ENCODE results near the gene FAM20C.
A peak's percentile ranks its signal among the peaks of the same experiment; 100 is the strongest.

The FAM20C gene

DNA sequence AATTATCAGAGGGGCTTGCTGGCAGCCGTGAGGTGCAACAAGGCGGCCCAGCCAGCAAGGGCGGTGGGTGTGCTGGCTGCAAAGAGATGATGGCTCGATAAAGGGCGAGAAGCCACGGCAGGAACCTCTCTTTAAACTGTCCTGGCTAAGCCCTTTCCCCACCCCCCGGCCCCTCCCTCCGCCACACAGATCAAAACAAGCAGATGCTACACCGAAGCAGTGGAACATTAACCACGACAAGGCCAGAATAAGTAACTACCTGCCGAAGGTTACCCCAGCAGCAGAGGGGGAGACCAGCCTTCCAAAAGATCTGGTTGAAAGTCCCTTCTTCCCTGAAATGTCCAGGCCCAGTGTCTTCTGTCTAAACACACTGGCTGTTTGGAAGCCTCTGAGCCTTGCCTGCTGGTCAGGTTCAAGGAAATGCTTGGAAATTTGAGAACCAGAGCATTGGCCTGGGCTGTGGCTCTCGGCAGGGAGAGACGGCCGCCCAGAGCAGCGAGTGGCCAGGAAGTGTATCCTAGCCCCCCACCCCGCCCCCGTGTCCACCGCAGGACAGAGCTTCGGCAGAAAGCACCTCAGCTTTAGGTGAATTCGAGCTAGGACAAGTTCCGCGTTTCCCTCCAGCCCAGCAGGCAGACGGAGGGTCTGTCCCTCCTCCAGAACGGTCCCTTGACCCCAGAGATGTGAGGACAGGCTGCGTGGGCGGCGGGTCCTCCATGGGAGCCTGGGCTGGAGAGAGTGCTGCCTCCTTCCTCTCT is 2.1 kb downstream of the FAM20C start:
- DNase-seq: no peak
- no peaks in the 10 kb centered on the region for H3K27me3 ChIP-seq
- TF ChIP-seq, protein P1, sequence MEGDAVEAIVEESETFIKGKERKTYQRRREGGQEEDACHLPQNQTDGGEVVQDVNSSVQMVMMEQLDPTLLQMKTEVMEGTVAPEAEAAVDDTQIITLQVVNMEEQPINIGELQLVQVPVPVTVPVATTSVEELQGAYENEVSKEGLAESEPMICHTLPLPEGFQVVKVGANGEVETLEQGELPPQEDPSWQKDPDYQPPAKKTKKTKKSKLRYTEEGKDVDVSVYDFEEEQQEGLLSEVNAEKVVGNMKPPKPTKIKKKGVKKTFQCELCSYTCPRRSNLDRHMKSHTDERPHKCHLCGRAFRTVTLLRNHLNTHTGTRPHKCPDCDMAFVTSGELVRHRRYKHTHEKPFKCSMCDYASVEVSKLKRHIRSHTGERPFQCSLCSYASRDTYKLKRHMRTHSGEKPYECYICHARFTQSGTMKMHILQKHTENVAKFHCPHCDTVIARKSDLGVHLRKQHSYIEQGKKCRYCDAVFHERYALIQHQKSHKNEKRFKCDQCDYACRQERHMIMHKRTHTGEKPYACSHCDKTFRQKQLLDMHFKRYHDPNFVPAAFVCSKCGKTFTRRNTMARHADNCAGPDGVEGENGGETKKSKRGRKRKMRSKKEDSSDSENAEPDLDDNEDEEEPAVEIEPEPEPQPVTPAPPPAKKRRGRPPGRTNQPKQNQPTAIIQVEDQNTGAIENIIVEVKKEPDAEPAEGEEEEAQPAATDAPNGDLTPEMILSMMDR (IDR thresholded peaks at IDR 0.05): no peak
- peak overlapping the region; percentile 14 to 89 for H3K27ac ChIP-seq
- peak overlapping the region; percentile 64 to 65 for H3K4me3 ChIP-seq
- intact Hi-C loops (cut with DNase I; ENCODE audit: low total_unique reads): loop anchor here (5.0 kb wide), 2 partner anchors 38 to 47 kb away; no protein-coding TSS in a partner anchor
- H3K36me3 ChIP-seq: peaks cover 39 to 45% (median 43%) of the 10 kb centered on the region in 3 donors
- no peaks in the 10 kb centered on the region for H3K9me3 ChIP-seq
- peaks cover 0 to 62% (median 45%) of the 10 kb centered on the region in 4 donors for H3K4me1 ChIP-seq

DNA sequence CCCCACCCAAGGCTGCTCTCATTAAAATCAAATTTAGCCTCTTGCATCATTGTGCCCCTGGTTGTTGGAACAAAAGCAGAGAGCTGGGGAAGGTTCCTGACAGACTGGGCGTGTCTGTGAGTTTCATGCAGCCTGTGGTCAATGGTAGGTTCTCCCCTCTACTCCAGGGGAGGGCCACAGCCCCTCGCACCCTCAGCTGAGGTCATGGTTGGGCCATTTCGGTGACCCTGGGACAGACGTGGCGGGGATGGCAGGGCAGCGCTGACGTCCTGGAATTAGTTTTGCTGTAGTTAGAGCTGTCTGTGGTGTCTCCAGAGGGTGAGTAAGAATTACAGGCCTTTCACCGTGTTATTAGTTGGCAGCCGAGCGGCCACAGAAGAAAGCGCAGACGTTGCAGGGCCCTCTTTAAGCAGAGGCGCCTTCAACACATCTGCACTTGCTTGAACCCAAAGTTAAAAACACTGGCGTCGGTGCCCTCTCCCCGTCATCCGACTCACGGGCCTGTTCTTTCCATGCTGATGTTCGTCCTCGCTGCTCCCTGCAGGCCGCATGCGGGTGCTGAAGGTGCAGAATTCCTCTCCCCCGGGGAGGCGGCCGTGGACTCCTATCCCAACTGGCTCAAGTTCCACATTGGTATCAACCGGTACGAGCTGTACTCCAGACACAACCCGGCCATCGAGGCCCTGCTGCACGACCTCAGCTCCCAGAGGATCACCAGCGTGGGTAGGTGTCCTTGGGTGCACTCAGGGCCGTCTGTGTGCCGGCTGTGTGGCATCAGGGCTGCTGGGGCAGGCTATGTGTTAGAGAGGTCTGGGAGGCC is 2.8 kb downstream of the FAM20C start:
- peaks cover 0 to 62% (median 45%) of the 10 kb centered on the region in 4 donors for H3K4me1 ChIP-seq
- no peak for DNase-seq
- intact Hi-C loops (cut with DNase I; ENCODE audit: low total_unique reads): no loop called here

DNA sequence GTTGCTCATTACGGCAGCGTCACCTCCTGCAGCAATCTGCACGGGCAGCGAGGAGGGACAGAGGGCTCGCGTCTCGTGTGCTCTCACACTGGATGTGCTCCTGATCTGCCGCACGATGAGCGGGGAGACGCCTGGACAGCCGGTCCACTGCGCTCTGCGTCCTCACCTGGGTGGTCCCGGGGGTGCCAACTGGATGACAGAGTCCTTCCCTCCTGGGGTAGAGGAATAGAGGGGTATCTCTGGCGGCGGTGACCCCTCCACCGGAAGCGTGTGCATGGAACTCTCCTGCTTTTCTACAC is 3.4 kb downstream of the FAM20C start:
- TF ChIP-seq, protein P1 (IDR thresholded peaks at IDR 0.05): no peak
- Histone ChIP-seq H3K4me3 (peak overlapping the region in 1 of 2 donors; percentile 65), H3K27ac (no peak overlapping the region), H3K36me3 (peaks cover 39 to 58% (median 57%) of the 10 kb centered on the region in 3 donors), H3K9me3 (no peaks in the 10 kb centered on the region), H3K27me3 (no peaks in the 10 kb centered on the region), H3K4me1 (peaks cover 0 to 59% (median 45%) of the 10 kb centered on the region in 4 donors)
- no peak for DNase-seq
- intact Hi-C loops (cut with DNase I; ENCODE audit: low total_unique reads): no loop called here

More for the DNA sequence above, 2.8 kb downstream of the FAM20C start:
- peak overlapping the region in 1 of 2 donors; percentile 14 for H3K27ac ChIP-seq
- peaks cover 39 to 52% (median 51%) of the 10 kb centered on the region in 3 donors for H3K36me3 ChIP-seq
- no peaks in the 10 kb centered on the region for H3K27me3 ChIP-seq
- TF ChIP-seq, protein P1 (IDR thresholded peaks at IDR 0.05): no peak
- no peaks in the 10 kb centered on the region for H3K9me3 ChIP-seq
- peak overlapping the region; percentile 64 to 65 for H3K4me3 ChIP-seq

DNA sequence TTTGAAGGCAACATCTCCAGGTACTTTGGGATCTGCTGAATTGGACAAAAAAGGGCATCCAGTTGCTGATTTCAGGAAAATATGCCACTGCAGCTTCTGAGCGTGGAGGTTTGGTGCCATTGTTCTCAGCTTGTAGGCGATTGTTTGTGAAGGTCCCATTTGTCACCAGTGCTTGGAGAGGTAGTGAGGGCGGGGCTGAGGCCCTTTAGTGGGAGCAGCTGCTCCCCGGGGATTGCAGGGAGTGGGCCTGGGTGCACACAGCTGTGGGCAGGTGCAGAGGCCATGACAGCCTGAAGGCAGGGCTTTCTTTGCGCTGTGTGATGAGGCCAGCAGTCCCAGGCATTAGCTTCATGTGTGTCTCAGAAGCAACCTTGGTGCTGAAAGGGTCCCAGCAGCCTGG is 3.9 kb downstream of the FAM20C start:
- Histone ChIP-seq H3K4me1 (peaks cover 0 to 54% (median 41%) of the 10 kb centered on the region in 4 donors), H3K27me3 (no peaks in the 10 kb centered on the region), H3K36me3 (peaks cover 39 to 63% (median 62%) of the 10 kb centered on the region in 3 donors), H3K27ac (no peak overlapping the region), H3K9me3 (no peaks in the 10 kb centered on the region), H3K4me3 (no peak overlapping the region)
- intact Hi-C loops (cut with DNase I; ENCODE audit: low total_unique reads): no loop called here
- no peak for DNase-seq
- TF ChIP-seq, protein P1 (IDR thresholded peaks at IDR 0.05): no peak

DNA sequence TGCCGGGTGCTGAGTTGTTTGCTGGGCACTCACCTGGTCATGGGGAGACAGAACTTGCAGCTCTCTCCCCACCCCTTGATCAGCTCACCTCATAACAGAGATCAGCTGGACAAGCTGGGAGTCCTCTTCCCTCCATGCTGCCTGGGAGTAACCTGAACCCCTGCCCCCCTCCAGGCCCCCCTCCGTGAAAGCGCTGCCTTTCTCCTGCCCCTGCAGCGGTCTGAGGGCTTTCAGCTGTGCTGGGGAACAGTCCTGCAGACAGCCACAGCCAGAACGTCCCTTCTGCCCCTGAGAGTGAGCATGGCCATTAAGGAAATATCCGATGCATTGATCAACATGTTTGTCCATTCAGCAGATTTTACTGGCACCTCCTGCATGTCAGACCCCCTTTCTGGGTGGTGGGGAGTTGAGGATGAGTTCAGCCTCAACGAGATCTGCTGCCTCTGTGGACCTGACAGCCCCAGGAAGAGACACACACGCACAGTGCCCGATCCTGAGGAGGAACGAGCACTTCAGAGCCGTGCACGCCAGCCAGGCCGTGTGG is 4.5 kb downstream of the FAM20C start:
- intact Hi-C loops (cut with DNase I; ENCODE audit: low total_unique reads): no loop called here
- no peaks in the 10 kb centered on the region for H3K9me3 ChIP-seq
- peaks cover 0 to 49% (median 36%) of the 10 kb centered on the region in 4 donors for H3K4me1 ChIP-seq
- H3K27ac ChIP-seq: no peak overlapping the region
- no peak for DNase-seq
- peaks cover 39 to 69% (median 67%) of the 10 kb centered on the region in 3 donors for H3K36me3 ChIP-seq
- TF ChIP-seq, protein P1 (IDR thresholded peaks at IDR 0.05): no peak
- no peaks in the 10 kb centered on the region for H3K27me3 ChIP-seq
- no peak overlapping the region for H3K4me3 ChIP-seq

All from tibial artery (tissue), 4 donors.